HTERT RPE-1 (cell line): ENCODE data around the gene CDC14B.
"Not testable (repeated sequence)": the region's sequence is repeated elsewhere in the genome, so short reads cannot be mapped to it uniquely, and the experiment has no call there.

Source experiments
- in situ Hi-C: fragments of 300-500 bp; cut with MboI; formaldehyde crosslinking; loops from 4 replicates; pipeline ENCODE4 v1.14.3; 2020; ENCODE audit warnings: low sequenced_read_pairs

The CDC14B gene

GRCh38 chr9:96505316-96505991 is 114.2 kb downstream of the CDC14B start:
- in situ Hi-C loops: no loop called here

DNA sequence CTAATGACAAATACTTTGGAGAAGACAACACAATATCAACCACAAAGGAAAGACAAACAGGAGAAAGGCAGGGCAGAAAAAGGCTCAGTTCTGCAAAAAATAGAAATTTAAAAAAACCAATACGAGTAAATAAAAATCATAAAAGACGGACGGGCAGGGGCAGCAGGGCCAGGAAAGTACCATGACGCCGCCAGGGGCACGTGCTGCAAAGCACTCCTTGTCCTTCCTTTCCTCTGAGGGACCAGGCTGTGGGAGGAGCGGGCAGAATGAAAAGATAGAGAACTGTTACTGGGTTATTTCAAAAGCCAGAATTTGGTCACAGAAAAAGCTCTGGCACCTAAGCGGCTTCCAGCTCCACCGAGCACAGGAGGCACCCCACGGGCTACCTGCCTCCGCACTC is 115.7 kb downstream of the CDC14B start:
- in situ Hi-C loops: no loop called here

DNA sequence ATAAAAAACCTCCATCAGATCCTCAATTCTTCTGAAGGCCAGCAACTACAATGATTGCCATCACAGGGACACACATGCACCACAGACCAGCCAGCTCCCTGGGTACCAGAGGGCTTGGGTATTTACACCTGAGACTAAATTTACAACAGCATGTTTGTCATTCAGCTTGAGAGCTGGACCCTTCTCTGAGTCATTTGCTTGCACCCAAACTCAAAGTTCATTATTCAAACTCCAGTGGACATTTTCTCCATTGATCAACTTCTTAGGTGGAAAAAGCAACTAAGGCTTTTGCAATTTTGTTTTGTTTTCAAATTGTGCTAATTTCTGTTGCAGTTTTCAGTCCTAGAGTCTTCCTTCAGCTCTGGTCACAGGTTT is 116.3 kb downstream of the CDC14B start:
- in situ Hi-C loops: not testable (repeated sequence)

DNA sequence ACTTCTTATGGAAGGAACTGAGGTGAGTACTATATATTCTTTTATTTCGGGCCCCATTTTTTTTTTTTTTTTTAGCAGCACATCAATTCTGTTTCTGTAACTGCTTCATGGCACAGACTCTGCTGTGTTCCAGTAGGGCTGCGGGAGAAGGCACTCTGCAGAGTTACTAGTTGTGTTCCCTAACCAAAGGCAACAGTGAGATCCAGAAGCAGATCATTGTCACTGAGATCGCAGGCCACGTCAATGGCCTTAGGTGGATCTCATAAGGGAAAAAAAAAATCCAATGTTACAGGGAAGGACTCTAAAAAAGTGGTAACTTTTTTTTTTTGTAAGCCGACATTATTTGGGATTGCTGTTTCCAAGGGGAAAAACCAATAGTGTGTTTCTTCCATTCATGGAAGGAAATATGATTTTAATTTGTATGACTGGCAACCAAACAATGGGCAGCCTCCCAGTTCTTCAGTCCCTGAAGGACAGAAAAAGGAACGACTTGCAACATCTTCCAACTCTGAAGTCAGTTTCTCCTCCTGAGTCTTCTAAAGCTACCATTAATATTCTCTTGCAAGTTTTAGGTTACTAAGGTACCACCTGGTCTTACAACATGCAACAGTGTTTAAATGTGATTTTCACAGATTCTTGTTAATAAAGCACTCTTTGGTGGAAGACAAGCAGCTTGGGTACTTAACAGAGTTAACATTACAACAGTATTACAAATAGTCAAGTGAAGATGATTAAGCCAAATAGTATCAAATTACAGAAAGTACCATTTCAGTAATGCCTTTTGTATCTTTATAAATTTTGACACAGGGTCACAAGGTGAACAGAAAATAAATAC is 116.9 kb downstream of the CDC14B start:
- in situ Hi-C loops: no loop called here

DNA sequence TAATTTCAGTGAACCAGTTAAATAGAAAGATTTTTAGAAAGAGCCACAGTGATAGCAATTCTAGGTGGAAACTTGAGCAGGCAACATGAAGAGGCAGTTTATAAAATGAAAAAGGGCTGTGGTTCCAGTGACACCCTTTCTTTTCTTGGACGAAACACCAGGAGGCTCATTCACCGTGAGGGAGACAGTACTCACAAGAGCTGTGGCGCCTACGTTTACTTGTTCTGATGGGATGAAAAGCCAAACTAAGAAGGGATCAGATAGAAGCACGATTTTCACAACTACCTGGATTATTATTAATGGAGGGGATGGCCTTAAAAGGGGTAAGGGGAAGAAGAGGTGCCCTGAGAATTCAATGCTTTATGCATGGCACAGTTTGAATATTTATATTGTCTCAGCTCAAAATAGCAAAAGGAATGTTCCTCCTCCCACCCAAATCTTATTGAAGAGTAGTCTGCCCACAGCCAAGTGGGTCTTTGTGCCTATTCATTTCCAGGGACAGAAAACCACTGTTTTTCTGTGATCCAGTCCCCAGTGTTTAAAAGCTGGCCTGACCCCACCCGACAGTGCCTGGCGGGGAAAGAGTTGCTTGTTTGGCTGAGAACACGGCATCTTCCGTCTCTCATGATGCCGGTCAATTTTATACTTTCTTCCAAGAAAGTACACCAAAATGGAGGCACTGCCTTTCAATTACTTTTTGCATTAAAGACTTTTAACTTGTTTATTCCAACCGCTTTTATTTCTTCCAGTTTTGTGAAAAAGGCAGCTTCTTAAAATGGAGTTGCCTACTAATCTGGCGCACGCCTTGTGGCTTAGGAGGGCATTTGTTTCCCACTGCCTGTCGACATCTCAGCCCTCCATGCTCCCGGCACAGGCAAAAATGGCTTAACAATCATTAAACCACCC is 117.8 kb downstream of the CDC14B start:
- in situ Hi-C loops: no loop called here

DNA sequence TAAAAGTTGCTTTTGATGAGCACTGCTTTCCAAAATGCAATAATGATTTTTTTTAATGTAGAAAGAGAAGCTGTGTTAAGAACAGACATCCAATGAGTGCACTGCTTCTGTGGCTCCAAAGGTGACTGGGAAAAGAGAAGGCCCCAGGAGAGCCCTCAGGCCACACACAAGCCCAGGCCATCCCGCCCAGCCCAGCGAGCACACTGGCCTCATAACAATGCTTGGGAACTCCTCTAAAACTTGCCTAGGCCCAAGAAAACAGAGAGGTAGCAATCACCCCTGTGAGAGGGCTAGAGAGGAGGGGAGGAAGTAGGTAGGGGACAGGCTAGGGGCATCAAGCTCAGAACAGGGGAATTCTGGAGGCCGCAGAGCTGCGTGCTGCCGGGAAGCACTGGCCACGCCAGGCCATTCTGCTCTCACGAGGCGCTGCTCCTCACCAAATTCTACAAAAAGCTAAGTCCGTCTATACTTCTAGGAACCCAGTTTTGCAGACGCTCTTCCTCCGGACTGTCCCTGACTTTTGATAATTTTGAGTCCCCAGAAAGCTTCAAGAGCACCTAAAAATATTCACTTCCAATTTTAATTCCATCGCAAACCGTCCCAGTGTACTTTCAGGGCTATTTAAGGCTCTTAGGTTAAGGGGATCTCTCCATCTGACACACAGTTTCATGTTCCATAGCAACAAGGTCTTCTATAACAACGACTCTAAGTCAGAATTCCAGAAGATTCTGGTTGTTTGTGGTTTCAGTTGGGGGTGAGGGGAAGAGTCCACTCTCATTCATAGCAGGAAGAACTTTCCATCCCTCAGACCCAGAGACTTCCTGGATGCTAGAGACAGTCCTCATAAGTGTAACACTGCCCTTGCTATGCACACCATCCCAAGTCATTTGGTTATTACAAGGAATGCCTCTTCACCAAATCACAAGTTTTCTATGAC is 118.7 kb downstream of the CDC14B start:
- in situ Hi-C loops: no loop called here

- in situ Hi-C loops: no loop called here
Observed at GRCh38 chr9:96499257-96499656, 120.4 kb downstream of the CDC14B start.

DNA sequence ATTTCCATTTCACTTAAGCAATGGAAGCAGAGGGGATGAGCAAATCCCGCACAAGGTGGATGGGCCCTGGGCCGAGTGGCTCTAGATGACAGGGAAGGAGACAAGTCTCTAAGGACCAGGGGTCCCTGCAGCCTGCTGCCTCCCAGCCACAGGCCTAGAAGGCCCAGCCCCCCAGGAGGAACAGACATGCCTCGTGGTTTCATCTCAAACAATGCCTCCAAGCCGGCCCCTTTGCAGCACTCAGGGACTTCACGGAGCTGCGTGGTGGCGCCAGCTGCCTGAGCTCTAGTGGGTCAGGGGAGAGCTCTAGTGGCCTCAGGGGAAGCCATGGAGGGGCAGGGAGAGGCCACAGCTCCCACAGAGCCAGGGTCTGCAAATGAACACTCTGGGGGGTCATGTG is 120.8 kb downstream of the CDC14B start:
- in situ Hi-C loops: no loop called here

DNA sequence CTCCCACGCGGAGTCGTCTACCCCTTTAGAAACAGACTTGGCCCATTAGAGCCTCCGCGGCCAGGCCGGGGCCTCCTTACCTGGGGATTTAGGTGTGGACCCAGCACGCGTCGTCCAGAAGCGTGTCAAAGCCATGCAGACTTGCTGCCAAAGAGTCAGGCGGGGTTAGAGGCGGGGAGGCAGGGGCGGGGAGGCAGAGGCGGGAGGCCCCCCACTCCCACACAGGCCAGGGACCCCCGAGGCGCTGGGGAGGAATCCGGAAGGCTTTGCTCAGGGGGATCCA is 122.6 kb downstream of the CDC14B start:
- in situ Hi-C loops: no loop called here

DNA sequence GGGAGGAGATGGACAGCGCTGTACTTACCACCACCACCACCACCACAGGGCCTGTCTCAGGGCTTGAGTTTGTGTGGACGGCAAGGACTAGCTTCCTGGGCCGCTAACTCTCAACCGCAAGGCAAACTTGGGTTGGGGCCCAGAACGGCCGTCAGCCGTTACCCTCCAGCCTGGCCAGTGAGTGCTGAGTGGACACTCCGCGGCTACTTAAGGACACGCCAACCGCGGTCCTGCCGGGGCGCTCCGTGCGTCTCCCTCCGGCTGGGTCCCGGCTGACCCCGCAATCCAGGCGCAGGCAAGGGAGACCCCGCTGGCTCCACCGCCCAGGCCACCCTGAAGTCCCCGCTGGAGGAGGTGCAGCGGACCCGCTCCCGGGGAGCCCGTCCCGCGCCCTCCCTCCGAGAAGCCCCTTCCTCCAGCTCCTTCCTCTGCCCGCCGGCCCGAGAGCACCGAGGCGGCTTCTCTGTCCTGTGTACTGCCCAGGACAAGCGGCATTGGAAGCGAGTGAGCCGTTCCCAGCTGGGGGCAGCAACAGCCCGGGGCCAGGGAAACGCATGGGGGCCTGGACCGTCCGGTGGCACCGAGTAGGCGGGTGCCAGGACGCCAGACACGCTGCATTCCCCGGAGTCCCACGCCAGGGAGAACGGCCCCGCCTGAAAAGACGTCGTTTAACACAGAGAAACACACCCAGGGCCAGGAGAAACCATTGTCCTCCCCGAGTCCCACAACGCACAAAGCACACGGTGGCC is 123.1 kb downstream of the CDC14B start:
- in situ Hi-C loops: no loop called here

GRCh38 chr9:96495341-96495740 is 124.3 kb downstream of the CDC14B start:
- in situ Hi-C loops: no loop called here

GRCh38 chr9:96494215-96494800 is 125.3 kb downstream of the CDC14B start:
- in situ Hi-C loops: no loop called here

DNA sequence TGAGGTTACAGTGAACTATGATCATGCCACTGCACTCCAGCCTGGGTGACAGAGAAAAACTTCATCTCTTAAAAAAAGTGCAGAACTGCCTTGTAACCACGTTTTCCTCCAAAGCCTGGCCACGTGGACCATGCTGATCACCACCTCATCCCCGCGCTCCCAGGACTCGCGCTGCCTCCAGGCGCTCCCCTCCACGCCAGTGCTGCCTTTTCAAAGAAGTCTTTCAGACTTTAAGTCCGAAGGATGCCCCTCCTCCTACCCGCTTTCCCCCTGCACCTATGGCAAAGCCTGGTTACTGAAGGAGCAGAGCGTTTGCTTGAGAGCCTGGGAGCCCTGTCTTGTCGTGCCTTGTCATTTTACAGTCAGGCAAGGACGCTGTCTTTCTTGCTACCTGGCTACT is 125.9 kb downstream of the CDC14B start:
- in situ Hi-C loops: no loop called here

DNA sequence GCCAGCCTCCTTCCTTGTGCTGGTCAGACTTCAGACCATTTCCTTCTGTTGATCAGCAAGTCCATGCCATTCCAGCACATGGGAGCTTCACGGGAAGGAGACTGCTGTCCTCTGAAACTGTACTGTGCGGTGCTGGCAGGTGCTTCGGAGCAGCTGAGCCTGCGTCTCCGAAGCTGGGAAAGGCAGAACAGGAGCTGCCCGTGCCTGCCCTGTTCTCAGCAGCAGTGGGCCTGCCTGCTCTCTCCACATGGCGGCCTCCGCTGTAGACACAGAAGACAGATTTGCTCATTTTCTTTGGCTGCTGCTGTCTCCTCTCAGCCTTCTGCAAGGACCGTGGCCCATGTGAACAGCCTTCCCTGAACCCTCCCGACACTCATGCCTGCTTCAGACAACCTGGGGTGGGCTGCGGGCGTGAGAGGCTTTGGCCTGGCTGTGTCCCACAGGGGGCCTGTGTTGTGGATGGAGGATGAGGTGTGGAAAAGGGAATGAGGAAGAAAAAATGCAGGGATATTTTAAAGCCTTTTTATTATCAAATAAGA is 126.6 kb downstream of the CDC14B start:
- in situ Hi-C loops: no loop called here

DNA sequence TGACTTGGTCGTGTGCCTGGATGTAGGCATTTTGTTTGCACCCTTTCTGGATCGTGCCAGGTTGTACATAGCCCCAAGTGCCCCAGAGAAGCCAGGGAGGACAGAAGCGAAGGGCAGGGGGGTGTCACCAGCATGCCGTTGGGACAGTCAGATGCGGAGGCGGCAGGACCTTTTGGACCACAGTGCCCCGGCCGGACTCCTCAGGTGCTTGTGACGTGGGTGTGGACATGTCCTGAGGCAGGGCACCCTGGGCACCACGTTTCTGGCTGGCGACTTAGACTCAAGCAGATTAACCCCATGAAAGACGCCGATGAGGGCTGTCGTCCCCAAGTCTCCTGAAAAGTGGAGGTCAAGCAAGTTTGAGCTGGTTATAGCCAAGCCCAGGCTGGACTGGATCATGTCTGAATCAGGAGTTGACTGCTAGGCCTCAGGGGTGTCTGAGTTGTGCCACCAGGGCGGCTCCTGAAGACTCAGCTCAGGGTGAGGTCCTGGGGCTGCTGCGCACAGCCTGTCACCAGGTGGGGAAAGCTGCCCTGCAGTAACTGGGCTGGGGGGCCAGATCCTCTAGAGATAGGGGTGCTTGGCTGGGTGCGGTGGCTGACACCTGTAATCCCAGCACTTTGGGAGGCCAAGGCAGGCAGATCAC is 127.6 kb downstream of the CDC14B start:
- in situ Hi-C loops: no loop called here

- in situ Hi-C loops: no loop called here
Observed at GRCh38 chr9:96491079-96491879, 128.4 kb downstream of the CDC14B start.

GRCh38 chr9:96490534-96491078 is 129.0 kb downstream of the CDC14B start:
- in situ Hi-C loops: no loop called here
